Adrenal gland (tissue), 5 donors: Measurements from ENCODE around the gene ACTL7A.

ENCODE experiments used
- POLR2A ChIP-seq, 2 donors: fragments of 450-650 bp; IDR thresholded peaks; one replicate each; pipeline ENCODE4 v1.6.1; 2017; ENCODE audit warnings: antibody characterized with exemption in 2 of 2, mild to moderate bottlenecking in 2 of 2, moderate library complexity in 1 of 2
- TF ChIP-seq, protein P1 (sequence below), 6 experiments: fragments of 450-650 bp in 4 of 6; fragments of 200-600 bp in 2 of 6; sonication (generic) in 1 of 6; IDR thresholded peaks; 1 replicate in 5 of 6; 2 replicates in 1 of 6; pipeline versions ENCODE4 v1.5.1 to v1.8.0; 2016 to 2021; ENCODE audit warnings: antibody characterized with exemption in 6 of 6, mild to moderate bottlenecking in 2 of 6, moderate library complexity in 1 of 6
- donor health status: DM: no; HTN: no; CAD: no.

- TF ChIP-seq POLR2A (IDR thresholded peaks at IDR 0.05): no peak
- TF ChIP-seq, protein P1, sequence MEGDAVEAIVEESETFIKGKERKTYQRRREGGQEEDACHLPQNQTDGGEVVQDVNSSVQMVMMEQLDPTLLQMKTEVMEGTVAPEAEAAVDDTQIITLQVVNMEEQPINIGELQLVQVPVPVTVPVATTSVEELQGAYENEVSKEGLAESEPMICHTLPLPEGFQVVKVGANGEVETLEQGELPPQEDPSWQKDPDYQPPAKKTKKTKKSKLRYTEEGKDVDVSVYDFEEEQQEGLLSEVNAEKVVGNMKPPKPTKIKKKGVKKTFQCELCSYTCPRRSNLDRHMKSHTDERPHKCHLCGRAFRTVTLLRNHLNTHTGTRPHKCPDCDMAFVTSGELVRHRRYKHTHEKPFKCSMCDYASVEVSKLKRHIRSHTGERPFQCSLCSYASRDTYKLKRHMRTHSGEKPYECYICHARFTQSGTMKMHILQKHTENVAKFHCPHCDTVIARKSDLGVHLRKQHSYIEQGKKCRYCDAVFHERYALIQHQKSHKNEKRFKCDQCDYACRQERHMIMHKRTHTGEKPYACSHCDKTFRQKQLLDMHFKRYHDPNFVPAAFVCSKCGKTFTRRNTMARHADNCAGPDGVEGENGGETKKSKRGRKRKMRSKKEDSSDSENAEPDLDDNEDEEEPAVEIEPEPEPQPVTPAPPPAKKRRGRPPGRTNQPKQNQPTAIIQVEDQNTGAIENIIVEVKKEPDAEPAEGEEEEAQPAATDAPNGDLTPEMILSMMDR (IDR thresholded peaks at IDR 0.05): no peak
These were observed 25.7 kb upstream of the ACTL7A start for GRCh38 chr9:108836319-108836718.
